ENCODE data around the gene LGR4. TPM values are rescaled to one million over a fixed set of nuclear protein-coding genes. Genes with fewer than 3 reads are reported as not detected.
A peak's percentile ranks its signal among the peaks of the same experiment; 100 is the strongest.

The LGR4 gene
- total and polyA plus RNA-seq, 10 of the 15 experiments (the other 5 are each of a cell fraction or from before 2014, with no cell fraction given): under 0.01 to 0.64 (median 0.04) TPM; not detected in 5

DNA sequence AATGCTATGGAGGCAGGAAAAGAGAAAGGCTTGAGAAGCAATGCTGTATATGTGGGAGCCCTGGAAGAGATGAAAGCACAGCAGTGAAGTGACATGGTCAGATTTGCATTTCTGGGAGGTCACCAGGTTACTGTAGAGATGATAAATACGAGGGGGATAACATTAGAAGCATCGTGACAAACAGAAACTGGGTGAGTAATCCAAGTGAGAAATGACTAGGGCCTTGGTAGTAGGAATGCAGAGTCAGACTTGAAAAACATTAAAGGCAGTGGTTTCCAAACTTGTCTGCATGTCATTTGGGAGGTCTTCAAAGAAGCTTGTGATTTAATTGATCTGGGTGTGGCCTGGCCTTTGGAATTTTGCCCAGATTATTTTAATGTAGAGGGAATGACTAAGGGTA lies 153.5 kb downstream of the LGR4 start (continued):
- TF ChIP-seq, protein P1, sequence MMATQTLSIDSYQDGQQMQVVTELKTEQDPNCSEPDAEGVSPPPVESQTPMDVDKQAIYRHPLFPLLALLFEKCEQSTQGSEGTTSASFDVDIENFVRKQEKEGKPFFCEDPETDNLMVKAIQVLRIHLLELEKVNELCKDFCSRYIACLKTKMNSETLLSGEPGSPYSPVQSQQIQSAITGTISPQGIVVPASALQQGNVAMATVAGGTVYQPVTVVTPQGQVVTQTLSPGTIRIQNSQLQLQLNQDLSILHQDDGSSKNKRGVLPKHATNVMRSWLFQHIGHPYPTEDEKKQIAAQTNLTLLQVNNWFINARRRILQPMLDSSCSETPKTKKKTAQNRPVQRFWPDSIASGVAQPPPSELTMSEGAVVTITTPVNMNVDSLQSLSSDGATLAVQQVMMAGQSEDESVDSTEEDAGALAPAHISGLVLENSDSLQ (IDR thresholded peaks at IDR 0.05): peak; percentile 59; the same call in 1 of the 2 replicates
- TF ChIP-seq, protein P2, sequence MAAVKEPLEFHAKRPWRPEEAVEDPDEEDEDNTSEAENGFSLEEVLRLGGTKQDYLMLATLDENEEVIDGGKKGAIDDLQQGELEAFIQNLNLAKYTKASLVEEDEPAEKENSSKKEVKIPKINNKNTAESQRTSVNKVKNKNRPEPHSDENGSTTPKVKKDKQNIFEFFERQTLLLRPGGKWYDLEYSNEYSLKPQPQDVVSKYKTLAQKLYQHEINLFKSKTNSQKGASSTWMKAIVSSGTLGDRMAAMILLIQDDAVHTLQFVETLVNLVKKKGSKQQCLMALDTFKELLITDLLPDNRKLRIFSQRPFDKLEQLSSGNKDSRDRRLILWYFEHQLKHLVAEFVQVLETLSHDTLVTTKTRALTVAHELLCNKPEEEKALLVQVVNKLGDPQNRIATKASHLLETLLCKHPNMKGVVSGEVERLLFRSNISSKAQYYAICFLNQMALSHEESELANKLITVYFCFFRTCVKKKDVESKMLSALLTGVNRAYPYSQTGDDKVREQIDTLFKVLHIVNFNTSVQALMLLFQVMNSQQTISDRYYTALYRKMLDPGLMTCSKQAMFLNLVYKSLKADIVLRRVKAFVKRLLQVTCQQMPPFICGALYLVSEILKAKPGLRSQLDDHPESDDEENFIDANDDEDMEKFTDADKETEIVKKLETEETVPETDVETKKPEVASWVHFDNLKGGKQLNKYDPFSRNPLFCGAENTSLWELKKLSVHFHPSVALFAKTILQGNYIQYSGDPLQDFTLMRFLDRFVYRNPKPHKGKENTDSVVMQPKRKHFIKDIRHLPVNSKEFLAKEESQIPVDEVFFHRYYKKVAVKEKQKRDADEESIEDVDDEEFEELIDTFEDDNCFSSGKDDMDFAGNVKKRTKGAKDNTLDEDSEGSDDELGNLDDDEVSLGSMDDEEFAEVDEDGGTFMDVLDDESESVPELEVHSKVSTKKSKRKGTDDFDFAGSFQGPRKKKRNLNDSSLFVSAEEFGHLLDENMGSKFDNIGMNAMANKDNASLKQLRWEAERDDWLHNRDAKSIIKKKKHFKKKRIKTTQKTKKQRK (IDR thresholded peaks at IDR 0.05; ENCODE audit: low read depth, low read length): no peak
- TF ChIP-seq IRF4 (IDR thresholded peaks at IDR 0.05; ENCODE audit: low read depth, low read length) (peak; percentile 93), PAX8 (IDR thresholded peaks at IDR 0.05) (no peak), ZBED1 (IDR thresholded peaks at IDR 0.05; ENCODE audit: borderline replicate concordance) (peak; percentile 82), KDM1A (IDR thresholded peaks at IDR 0.05; ENCODE audit: borderline replicate concordance) (no peak), EP300 (IDR thresholded peaks at IDR 0.05; ENCODE audit: borderline replicate concordance in 1 of 2, control insufficient read depth in 1 of 2, low read depth in 2 of 2, low read length in 2 of 2) (peak; percentile 82 to 89; a peak in 3 of 4 replicates), HDAC6 (IDR thresholded peaks at IDR 0.05; ENCODE audit: unreplicated experiment) (no peak), CHD2 (IDR thresholded peaks at IDR 0.05; ENCODE audit: borderline replicate concordance, low read depth, low read length) (no peak), HDAC2 (IDR thresholded peaks at IDR 0.05) (no peak), NFYA (IDR thresholded peaks at IDR 0.05; ENCODE audit: borderline replicate concordance, low read depth, low read length) (no peak), MYB (IDR thresholded peaks at IDR 0.05; ENCODE audit: borderline replicate concordance, low read depth, low read length) (no peak), SMAD1 (IDR thresholded peaks at IDR 0.05; ENCODE audit: low read depth, partially characterized antibody) (no peak)
- TF ChIP-seq, protein P3, sequence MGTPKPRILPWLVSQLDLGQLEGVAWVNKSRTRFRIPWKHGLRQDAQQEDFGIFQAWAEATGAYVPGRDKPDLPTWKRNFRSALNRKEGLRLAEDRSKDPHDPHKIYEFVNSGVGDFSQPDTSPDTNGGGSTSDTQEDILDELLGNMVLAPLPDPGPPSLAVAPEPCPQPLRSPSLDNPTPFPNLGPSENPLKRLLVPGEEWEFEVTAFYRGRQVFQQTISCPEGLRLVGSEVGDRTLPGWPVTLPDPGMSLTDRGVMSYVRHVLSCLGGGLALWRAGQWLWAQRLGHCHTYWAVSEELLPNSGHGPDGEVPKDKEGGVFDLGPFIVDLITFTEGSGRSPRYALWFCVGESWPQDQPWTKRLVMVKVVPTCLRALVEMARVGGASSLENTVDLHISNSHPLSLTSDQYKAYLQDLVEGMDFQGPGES (IDR thresholded peaks at IDR 0.05): no peak
- TF ChIP-seq, protein P4, sequence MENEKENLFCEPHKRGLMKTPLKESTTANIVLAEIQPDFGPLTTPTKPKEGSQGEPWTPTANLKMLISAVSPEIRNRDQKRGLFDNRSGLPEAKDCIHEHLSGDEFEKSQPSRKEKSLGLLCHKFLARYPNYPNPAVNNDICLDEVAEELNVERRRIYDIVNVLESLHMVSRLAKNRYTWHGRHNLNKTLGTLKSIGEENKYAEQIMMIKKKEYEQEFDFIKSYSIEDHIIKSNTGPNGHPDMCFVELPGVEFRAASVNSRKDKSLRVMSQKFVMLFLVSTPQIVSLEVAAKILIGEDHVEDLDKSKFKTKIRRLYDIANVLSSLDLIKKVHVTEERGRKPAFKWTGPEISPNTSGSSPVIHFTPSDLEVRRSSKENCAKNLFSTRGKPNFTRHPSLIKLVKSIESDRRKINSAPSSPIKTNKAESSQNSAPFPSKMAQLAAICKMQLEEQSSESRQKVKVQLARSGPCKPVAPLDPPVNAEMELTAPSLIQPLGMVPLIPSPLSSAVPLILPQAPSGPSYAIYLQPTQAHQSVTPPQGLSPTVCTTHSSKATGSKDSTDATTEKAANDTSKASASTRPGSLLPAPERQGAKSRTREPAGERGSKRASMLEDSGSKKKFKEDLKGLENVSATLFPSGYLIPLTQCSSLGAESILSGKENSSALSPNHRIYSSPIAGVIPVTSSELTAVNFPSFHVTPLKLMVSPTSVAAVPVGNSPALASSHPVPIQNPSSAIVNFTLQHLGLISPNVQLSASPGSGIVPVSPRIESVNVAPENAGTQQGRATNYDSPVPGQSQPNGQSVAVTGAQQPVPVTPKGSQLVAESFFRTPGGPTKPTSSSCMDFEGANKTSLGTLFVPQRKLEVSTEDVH (IDR thresholded peaks at IDR 0.05; ENCODE audit: low read depth, partially characterized antibody): no peak
- TF ChIP-seq, protein P5, sequence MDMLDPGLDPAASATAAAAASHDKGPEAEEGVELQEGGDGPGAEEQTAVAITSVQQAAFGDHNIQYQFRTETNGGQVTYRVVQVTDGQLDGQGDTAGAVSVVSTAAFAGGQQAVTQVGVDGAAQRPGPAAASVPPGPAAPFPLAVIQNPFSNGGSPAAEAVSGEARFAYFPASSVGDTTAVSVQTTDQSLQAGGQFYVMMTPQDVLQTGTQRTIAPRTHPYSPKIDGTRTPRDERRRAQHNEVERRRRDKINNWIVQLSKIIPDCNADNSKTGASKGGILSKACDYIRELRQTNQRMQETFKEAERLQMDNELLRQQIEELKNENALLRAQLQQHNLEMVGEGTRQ (IDR thresholded peaks at IDR 0.05; ENCODE audit: borderline replicate concordance, low read depth, low read length): no peak
- TF ChIP-seq, protein P6, sequence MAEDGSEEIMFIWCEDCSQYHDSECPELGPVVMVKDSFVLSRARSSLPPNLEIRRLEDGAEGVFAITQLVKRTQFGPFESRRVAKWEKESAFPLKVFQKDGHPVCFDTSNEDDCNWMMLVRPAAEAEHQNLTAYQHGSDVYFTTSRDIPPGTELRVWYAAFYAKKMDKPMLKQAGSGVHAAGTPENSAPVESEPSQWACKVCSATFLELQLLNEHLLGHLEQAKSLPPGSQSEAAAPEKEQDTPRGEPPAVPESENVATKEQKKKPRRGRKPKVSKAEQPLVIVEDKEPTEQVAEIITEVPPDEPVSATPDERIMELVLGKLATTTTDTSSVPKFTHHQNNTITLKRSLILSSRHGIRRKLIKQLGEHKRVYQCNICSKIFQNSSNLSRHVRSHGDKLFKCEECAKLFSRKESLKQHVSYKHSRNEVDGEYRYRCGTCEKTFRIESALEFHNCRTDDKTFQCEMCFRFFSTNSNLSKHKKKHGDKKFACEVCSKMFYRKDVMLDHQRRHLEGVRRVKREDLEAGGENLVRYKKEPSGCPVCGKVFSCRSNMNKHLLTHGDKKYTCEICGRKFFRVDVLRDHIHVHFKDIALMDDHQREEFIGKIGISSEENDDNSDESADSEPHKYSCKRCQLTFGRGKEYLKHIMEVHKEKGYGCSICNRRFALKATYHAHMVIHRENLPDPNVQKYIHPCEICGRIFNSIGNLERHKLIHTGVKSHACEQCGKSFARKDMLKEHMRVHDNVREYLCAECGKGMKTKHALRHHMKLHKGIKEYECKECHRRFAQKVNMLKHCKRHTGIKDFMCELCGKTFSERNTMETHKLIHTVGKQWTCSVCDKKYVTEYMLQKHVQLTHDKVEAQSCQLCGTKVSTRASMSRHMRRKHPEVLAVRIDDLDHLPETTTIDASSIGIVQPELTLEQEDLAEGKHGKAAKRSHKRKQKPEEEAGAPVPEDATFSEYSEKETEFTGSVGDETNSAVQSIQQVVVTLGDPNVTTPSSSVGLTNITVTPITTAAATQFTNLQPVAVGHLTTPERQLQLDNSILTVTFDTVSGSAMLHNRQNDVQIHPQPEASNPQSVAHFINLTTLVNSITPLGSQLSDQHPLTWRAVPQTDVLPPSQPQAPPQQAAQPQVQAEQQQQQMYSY (CRISPR knock-in tag; IDR thresholded peaks at IDR 0.05): no peak

Measured in GM12878 (cell line).